LNCAP (cell line): ENCODE measurements around the gene CD7.

Experiments
- CTCF ChIP-seq: fragments of 450-650 bp; IDR thresholded peaks from 2 replicates; pipeline ENCODE4 v1.5.1; 2017; ENCODE audit warnings: mild to moderate bottlenecking

The CD7 gene

GRCh38 chr17:82309656-82310570 is 7.5 kb downstream of the CD7 start:
- no peak for TF ChIP-seq CTCF

- TF ChIP-seq CTCF: no peak
These were observed 11.6 kb downstream of the CD7 start for GRCh38 chr17:82305727-82306300.

- no peak for TF ChIP-seq CTCF
These were observed 12.3 kb downstream of the CD7 start for GRCh38 chr17:82304826-82305726.

GRCh38 chr17:82303944-82304808 is 13.2 kb downstream of the CD7 start:
- TF ChIP-seq CTCF: no peak

GRCh38 chr17:82302991-82303943 is 14.1 kb downstream of the CD7 start:
- TF ChIP-seq CTCF: no peak

- TF ChIP-seq CTCF: no peak
These were observed 14.8 kb downstream of the CD7 start for GRCh38 chr17:82302568-82302963.
